ENCODE data around the gene METTL16.

Gene METTL16

DNA sequence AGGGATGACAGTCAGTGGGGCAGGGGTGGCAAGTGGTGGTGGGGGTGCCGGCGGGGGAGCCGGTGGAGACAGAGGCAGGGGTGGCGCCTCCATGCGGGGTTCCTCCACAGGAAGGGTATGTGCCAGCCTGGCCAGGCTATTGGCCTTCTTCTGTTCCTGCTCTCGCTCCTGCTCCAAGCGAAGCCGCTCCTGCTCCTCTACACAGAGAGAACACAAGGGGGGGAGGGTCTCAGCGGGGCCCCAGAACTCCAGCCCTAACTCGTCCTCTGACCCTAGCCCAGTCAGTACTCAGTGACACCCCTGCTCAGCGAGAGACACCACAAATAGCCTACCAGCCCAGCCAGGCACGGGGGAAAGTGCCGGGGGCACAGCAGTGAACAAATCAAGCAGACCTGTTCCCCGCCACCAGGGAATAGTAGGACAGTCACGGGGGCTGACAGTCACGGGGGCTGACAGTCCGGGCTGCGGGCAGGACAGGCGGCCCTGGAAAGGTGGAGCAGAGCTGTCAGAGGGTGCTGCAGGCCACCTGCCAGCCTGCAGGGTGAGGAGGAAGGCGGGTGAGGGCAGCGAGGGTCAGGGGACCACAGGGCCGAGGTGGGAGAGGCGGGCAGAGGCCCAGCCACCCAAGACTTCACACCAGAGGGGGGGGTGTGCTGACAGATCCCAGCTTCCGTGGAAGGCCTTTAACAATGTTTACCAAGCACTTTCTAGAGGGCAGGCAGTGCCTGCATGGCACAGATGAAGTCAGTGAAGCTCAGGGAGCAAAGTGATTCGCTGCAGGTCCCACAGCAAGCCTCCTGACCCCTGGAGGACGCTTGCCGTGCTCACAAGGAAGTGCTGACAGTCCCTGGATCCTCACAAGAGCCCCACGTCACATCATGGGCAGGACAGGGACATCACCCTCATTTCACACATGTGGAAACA is 116.2 kb downstream of the METTL16 start:
- TF ChIP-seq USF1 (IDR thresholded peaks at IDR 0.05) (no peak), RAD21 (IDR thresholded peaks at IDR 0.05; ENCODE audit: low read depth) (no peak), TEAD4 (IDR thresholded peaks at IDR 0.05) (no peak), FOXM1 (IDR thresholded peaks at IDR 0.05; ENCODE audit: borderline replicate concordance, low read depth) (no peak), YY1 (IDR thresholded peaks at IDR 0.05; ENCODE audit: low read depth) (no peak), EGR1 (IDR thresholded peaks at IDR 0.05) (no peak), CEBPB (IDR thresholded peaks at IDR 0.05) (no peak), TAF1 (IDR thresholded peaks at IDR 0.05; ENCODE audit: low read depth) (no peak), ZBTB7A (IDR thresholded peaks at IDR 0.05; ENCODE audit: low read depth) (no peak), TCF12 (IDR thresholded peaks at IDR 0.05; ENCODE audit: low read depth) (no peak), NFIC (IDR thresholded peaks at IDR 0.05) (no peak), EP300 (IDR thresholded peaks at IDR 0.05; ENCODE audit: borderline replicate concordance) (no peak), CREB1 (IDR thresholded peaks at IDR 0.05; ENCODE audit: low read depth) (no peak)
- TF ChIP-seq, protein P1, sequence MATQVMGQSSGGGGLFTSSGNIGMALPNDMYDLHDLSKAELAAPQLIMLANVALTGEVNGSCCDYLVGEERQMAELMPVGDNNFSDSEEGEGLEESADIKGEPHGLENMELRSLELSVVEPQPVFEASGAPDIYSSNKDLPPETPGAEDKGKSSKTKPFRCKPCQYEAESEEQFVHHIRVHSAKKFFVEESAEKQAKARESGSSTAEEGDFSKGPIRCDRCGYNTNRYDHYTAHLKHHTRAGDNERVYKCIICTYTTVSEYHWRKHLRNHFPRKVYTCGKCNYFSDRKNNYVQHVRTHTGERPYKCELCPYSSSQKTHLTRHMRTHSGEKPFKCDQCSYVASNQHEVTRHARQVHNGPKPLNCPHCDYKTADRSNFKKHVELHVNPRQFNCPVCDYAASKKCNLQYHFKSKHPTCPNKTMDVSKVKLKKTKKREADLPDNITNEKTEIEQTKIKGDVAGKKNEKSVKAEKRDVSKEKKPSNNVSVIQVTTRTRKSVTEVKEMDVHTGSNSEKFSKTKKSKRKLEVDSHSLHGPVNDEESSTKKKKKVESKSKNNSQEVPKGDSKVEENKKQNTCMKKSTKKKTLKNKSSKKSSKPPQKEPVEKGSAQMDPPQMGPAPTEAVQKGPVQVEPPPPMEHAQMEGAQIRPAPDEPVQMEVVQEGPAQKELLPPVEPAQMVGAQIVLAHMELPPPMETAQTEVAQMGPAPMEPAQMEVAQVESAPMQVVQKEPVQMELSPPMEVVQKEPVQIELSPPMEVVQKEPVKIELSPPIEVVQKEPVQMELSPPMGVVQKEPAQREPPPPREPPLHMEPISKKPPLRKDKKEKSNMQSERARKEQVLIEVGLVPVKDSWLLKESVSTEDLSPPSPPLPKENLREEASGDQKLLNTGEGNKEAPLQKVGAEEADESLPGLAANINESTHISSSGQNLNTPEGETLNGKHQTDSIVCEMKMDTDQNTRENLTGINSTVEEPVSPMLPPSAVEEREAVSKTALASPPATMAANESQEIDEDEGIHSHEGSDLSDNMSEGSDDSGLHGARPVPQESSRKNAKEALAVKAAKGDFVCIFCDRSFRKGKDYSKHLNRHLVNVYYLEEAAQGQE (IDR thresholded peaks at IDR 0.05; ENCODE audit: low read depth) = no peak
- TF ChIP-seq, protein P2, sequence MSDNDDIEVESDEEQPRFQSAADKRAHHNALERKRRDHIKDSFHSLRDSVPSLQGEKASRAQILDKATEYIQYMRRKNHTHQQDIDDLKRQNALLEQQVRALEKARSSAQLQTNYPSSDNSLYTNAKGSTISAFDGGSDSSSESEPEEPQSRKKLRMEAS (IDR thresholded peaks at IDR 0.05) = no peak

DNA sequence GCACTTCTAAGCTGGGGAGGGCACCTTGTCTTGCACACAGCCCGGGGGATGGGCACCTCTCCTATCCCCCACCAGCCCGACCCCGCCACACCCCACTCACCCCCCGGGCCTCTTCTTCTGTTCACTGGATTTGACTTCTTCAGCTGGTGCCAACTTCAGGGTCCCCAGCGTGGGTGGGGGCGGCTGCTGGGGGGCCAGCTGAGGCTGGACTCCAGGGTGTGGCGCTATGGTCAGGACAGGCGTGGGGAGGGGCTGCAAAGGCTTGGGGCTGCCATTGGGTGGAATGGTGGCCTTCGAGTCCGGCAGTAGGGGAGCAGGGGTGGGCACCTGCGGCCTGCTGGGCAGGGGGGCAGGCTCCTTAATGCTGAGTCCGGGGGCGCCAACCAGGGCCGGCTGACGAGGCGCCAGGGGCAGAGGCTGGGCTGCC is 116.9 kb downstream of the METTL16 start:
- TF ChIP-seq YY1 (IDR thresholded peaks at IDR 0.05; ENCODE audit: low read depth) = no peak
- no peak for TF ChIP-seq ZBTB7A (IDR thresholded peaks at IDR 0.05; ENCODE audit: low read depth)
- TF ChIP-seq, protein P1 (IDR thresholded peaks at IDR 0.05; ENCODE audit: low read depth) = no peak
- TF ChIP-seq CREB1 (IDR thresholded peaks at IDR 0.05; ENCODE audit: low read depth) = no peak
- no peak for TF ChIP-seq RAD21 (IDR thresholded peaks at IDR 0.05; ENCODE audit: low read depth)
- TF ChIP-seq TCF12 (IDR thresholded peaks at IDR 0.05; ENCODE audit: low read depth) = no peak
- no peak for TF ChIP-seq EGR1 (IDR thresholded peaks at IDR 0.05)
- no peak for TF ChIP-seq USF1 (IDR thresholded peaks at IDR 0.05)
- no peak for TF ChIP-seq CEBPB (IDR thresholded peaks at IDR 0.05)
- TF ChIP-seq EP300 (IDR thresholded peaks at IDR 0.05; ENCODE audit: borderline replicate concordance) = no peak
- TF ChIP-seq NFIC (IDR thresholded peaks at IDR 0.05) = no peak
- TF ChIP-seq FOXM1 (IDR thresholded peaks at IDR 0.05; ENCODE audit: borderline replicate concordance, low read depth) = no peak
- TF ChIP-seq, protein P2 (IDR thresholded peaks at IDR 0.05) = no peak
- no peak for TF ChIP-seq TAF1 (IDR thresholded peaks at IDR 0.05; ENCODE audit: low read depth)

DNA sequence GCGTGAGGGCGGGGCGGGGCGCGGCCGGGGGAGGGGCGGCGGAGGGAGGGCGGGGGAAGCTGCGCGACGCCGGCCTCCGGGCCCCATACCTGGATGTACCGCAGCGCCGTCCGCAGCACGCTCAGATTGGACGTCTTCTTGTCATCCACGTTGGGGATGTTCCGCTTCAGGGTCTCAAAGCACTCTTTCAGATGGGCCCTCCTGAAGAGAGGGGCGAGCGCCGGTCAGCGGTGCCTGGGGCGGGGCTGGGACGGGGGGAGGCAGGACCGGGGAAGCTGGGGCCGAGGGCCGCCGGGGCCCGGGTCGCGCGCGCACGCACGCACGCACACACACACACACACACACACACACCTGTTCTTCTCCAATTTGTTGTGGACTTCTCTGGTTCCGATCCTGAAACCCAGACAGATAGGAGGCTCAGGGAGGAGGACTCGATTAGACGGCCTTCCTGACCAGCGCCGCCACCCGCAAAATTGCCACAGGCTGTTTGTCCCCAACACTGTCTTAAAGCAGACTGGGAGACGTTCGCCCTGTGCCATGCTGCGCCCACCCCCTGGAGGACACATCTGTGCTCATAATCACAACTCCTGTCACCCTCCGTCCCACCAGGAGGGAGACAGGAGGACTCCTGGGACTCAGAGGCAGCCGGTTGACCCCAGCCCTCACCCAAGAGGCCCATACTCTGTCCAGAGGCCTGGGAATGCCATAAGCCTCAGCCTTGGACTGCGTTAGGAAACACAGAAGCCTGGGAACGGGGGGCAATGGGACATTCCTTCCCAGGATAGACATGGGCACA is 117.5 kb downstream of the METTL16 start:
- TF ChIP-seq, protein P2 (IDR thresholded peaks at IDR 0.05) = no peak
- TF ChIP-seq RAD21 (IDR thresholded peaks at IDR 0.05; ENCODE audit: low read depth) (no peak), CREB1 (IDR thresholded peaks at IDR 0.05; ENCODE audit: low read depth) (no peak), ZBTB7A (IDR thresholded peaks at IDR 0.05; ENCODE audit: low read depth) (peak; percentile 39; the same call in 1 of the 2 replicates)

GRCh38 chr17:2393174-2393953 is 118.3 kb downstream of the METTL16 start:
- TF ChIP-seq YY1 (IDR thresholded peaks at IDR 0.05; ENCODE audit: low read depth) = no peak
- peak; percentile 82 for TF ChIP-seq USF1 (IDR thresholded peaks at IDR 0.05)
- TF ChIP-seq EP300 (IDR thresholded peaks at IDR 0.05; ENCODE audit: borderline replicate concordance) = no peak
- TF ChIP-seq, protein P2 (IDR thresholded peaks at IDR 0.05) = peak; percentile 89
- TF ChIP-seq CREB1 (IDR thresholded peaks at IDR 0.05; ENCODE audit: low read depth) = peak; percentile 13; the same call in 1 of the 2 replicates
